Heart left ventricle (tissue), 16 donors: ENCODE results near the gene USH1G. TPM values are rescaled to one million over a fixed set of nuclear protein-coding genes. Genes with fewer than 3 reads are reported as not detected.

Source experiments
- ATAC-seq, 4 donors: fragments of 200-7000 bp; cut with Tn5 transposase; one replicate each; pipeline ENCODE4 v1.9.1; 2020 to 2022; ENCODE audit warnings: moderate library complexity in 4 of 4, mild to moderate bottlenecking in 3 of 4, moderate number of reproducible peaks in 1 of 4
- DNase-seq, 5 donors: peaks; one replicate each; pipeline ENCODE4 v3.0.0-alpha.2; 2020
- H3K27ac ChIP-seq, 12 donors: fragments of 200-600 bp; sonication (generic) in 4 of 12; one replicate each; pipeline versions ENCODE4 v1.5.0 to v1.8.0; 2016 to 2022; ENCODE audit warnings: mild to moderate bottlenecking in 2 of 12
- H3K27me3 ChIP-seq, 9 donors: fragments of 200-600 bp; sonication (generic) in 2 of 9; one replicate each; pipeline versions ENCODE4 v1.5.1 to v1.8.0; 2016 to 2022; ENCODE audit warnings: mild to moderate bottlenecking in 3 of 9
- H3K36me3 ChIP-seq, 9 donors: fragments of 200-600 bp; sonication (generic) in 2 of 9; one replicate each; pipeline versions ENCODE4 v1.5.0 to v1.8.0; 2018 to 2022; ENCODE audit warnings: mild to moderate bottlenecking in 2 of 9
- H3K4me1 ChIP-seq, 12 donors: fragments of 200-600 bp; sonication (generic) in 4 of 12; one replicate each; pipeline versions ENCODE4 v1.5.0 to v1.8.0; 2016 to 2022; ENCODE audit warnings: mild to moderate bottlenecking in 3 of 12
- H3K4me3 ChIP-seq, 12 donors: fragments of 200-600 bp; sonication (generic) in 4 of 12; one replicate each; pipeline versions ENCODE4 v1.5.0 to v1.8.0; 2017 to 2022; ENCODE audit warnings: mild to moderate bottlenecking in 9 of 12, moderate library complexity in 4 of 12
- H3K9me3 ChIP-seq, 12 donors: fragments of 200-600 bp; sonication (generic) in 4 of 12; one replicate each; pipeline versions ENCODE4 v1.5.0 to v1.8.0; 2016 to 2022; ENCODE audit warnings: mild to moderate bottlenecking in 1 of 12
- POLR2A ChIP-seq, 2 donors: fragments of 450-650 bp; IDR thresholded peaks; one replicate each; pipeline ENCODE4 v1.6.1; 2017; ENCODE audit warnings: antibody characterized with exemption in 2 of 2, mild to moderate bottlenecking in 2 of 2, moderate library complexity in 2 of 2
- WGBS, 4 donors: extraction: QIAGEN DNeasy Blood & Tissue Kit in 2 of 4; methylation state at CpG; one replicate each; pipeline versions ENCODE4 v1.1.5 to v1.1.7; 2013 to 2018; 5-methylcytosine and 5-hydroxymethylcytosine counted together
- intact Hi-C, 10 donors: fragments of 100-400 bp; cut with DNase I; formaldehyde crosslinking; loops; one replicate each; pipeline versions ENCODE4 v1.11.1 to v1.14.2; 2022
- polyA plus RNA-seq, 2 donors: library from polyadenylated mRNA; stranded (reverse); fragments of 200-250 nt; gene quantifications; one replicate each; pipeline ENCODE4 v1.2.3, GENCODE V29; 2013
- total RNA-seq, 9 donors: library from RNA; depleted of rRNA in 2 of 9; stranded (reverse); fragments of >200 nt in 2 of 9; fragmentation: NEBNext Ultra II Directional in 3 of 9; extraction: Animal tissue kit (Norgen Biotek cat#: 25700) in 3 of 9; gene quantifications; one replicate each; pipeline versions ENCODE4 v1.1.0 to v1.2.4, GENCODE V29; 2016 to 2023
- TF ChIP-seq, protein P1 (sequence below), 12 donors: fragments of 200-600 bp; sonication (generic) in 4 of 12; IDR thresholded peaks; one replicate each; pipeline versions ENCODE4 v1.5.0 to v1.8.0; 2018 to 2022; ENCODE audit warnings: antibody characterized with exemption in 12 of 12, mild to moderate bottlenecking in 5 of 12
- donor health status: ischemic (EF 13 %, LVEDD 7.1; RV severe dilation, severe dysfunction).
- donor health status: healthy with polysubstance abuse.
- donor health status: DM: no; HTN: yes; CAD: no.
- donor health status: DM: no; HTN: no; CAD: no.
- donor health status: ischemic (EF 25% LVEDD 6.9; RV normal size, moderate dysfunction).
- donor health status: ischemic (EF 25% LVEDD 5.7; RV mildly dilated, moderate dysfunction).
- donor health status: healthy.
- donor health status: DM: yes; HTN: yes; CAD: no.
- donor health status: ischemic (EF 35%, LVEDD 5.7; RV mildly dilated, moderate dysfunction).
- donor health status: nonischemic (EF 11% LVEDD 7.7; RV severe dilation, severe dysfunction).
- donor health status: DM: yes; HTN: yes; CAD: no.
- donor health status: PGD.
- donor health status: ischemic (EF 29% LVEDD 5.4; RV normal size, mild dysfunction).
- donor health status: nonischemic (EF 23%, LVEDD 6.1; RV moderate dilation, normal function).

Gene USH1G
- total and polyA plus RNA-seq, 11 donors, result not detected

DNA sequence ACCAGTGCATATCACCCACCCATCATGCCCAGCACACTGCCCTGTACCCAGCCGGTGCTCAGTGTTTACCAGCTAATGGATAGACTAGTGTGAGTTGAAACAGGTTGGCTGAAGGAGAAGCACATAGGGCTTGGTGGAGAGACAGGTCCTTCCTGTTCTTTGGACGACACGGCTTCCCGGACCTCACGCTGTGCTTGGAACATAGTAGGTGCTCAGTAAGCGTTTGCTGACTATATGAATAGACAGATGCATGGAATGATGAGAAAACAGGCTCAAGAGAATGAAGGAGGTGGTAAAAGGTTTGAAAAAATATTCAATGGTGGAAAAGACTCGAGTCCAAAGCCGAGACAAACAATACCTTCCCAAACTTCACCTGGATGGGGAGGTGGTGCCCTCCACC is 22.8 kb downstream of the USH1G start:
- DNase-seq (no peak), ATAC-seq (no peak)
- intact Hi-C loops, result no loop called here
- H3K4me3 ChIP-seq, result no peak overlapping the region
- no peaks in the 10 kb centered on the region for H3K36me3 ChIP-seq
- H3K9me3 ChIP-seq, result no peaks in the 10 kb centered on the region
- TF ChIP-seq, protein P1, sequence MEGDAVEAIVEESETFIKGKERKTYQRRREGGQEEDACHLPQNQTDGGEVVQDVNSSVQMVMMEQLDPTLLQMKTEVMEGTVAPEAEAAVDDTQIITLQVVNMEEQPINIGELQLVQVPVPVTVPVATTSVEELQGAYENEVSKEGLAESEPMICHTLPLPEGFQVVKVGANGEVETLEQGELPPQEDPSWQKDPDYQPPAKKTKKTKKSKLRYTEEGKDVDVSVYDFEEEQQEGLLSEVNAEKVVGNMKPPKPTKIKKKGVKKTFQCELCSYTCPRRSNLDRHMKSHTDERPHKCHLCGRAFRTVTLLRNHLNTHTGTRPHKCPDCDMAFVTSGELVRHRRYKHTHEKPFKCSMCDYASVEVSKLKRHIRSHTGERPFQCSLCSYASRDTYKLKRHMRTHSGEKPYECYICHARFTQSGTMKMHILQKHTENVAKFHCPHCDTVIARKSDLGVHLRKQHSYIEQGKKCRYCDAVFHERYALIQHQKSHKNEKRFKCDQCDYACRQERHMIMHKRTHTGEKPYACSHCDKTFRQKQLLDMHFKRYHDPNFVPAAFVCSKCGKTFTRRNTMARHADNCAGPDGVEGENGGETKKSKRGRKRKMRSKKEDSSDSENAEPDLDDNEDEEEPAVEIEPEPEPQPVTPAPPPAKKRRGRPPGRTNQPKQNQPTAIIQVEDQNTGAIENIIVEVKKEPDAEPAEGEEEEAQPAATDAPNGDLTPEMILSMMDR (IDR thresholded peaks at IDR 0.05), result no peak
- no peak for TF ChIP-seq POLR2A (IDR thresholded peaks at IDR 0.05)
- no peaks in the 10 kb centered on the region for H3K4me1 ChIP-seq
- no peak overlapping the region for H3K27ac ChIP-seq
- 86 to 87% (median 87%) methylated on average over 8 of the region's 8 CpGs for WGBS, 4 donors
- H3K27me3 ChIP-seq, result peaks cover 0 to 30% (median 11%) of the 10 kb centered on the region in 9 donors

- ATAC-seq (no peak), DNase-seq (no peak)
- WGBS, 4 donors, result 76 to 86% (median 82%) methylated on average over 11 of the region's 11 CpGs
- Histone ChIP-seq H3K27me3 (peaks cover 7 to 35% (median 21%) of the 10 kb centered on the region in 9 donors), H3K9me3 (no peaks in the 10 kb centered on the region), H3K4me1 (peaks cover 0 to 5% (median 3%) of the 10 kb centered on the region in 12 donors), H3K36me3 (no peaks in the 10 kb centered on the region), H3K4me3 (no peak overlapping the region), H3K27ac (no peak overlapping the region)
- TF ChIP-seq, protein P1 (IDR thresholded peaks at IDR 0.05), result no peak
- no peak for TF ChIP-seq POLR2A (IDR thresholded peaks at IDR 0.05)
- intact Hi-C loops, result no loop called here
Measured at GRCh38 chr17:74898376-74898946, 24.6 kb downstream of the USH1G start.

DNA sequence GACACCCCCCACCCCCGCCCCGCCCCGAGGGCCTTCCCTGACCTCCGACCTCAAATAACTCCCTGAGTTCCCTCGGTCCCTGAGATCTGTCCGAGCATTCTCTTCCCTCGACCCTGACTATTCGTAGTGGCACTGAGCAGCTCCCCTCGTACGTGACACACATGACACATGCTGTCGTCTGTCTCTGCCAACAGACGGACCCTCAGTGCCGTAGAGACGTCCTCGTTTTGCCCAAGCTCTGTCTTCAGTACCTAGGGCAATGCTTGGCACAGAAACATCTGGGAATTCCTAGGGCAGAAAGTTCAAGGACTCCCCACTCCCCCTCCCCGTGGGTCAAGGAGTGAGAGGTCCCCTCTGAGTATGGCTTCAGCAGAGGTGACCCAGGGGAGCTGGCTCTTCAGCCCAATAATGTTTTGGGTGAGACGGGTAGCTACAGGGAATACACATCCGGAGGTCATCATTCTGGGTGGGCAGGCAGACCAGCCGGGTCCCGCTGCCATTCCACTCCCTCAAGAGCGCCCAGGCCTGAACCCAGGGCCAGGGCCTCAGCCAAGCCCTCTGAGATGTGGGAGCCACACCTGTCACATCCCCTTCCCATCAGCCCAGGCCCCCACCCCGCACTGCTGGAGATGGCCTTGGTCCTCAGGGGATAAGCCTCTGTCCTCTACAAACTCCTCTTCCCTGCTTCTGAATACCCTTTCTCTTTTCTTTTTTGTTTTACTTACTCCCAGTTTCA is 29.0 kb downstream of the USH1G start:
- peak overlapping the region in 8 of 12 donors; percentile 13 to 46 (median 36) for H3K4me3 ChIP-seq
- H3K27me3 ChIP-seq, result peaks cover 21 to 57% (median 40%) of the 10 kb centered on the region in 9 donors
- intact Hi-C loops, result no loop called here
- no peak for TF ChIP-seq POLR2A (IDR thresholded peaks at IDR 0.05)
- TF ChIP-seq, protein P1 (IDR thresholded peaks at IDR 0.05), result no peak
- H3K36me3 ChIP-seq, result no peaks in the 10 kb centered on the region
- no peak overlapping the region for H3K27ac ChIP-seq
- 26 to 81% (median 28%) methylated on average over 6 to 22 of the region's 22 CpGs for whole genome bisulfite sequencing, 4 donors
- no peak for ATAC-seq
- peaks cover 0 to 12% (median 8%) of the 10 kb centered on the region in 12 donors for H3K4me1 ChIP-seq
- H3K9me3 ChIP-seq, result no peaks in the 10 kb centered on the region
- DNase-seq, result no peak
